Heart left ventricle (tissue), 16 donors: ENCODE data around the gene FAM240A. TPM values are rescaled to one million over a fixed set of nuclear protein-coding genes. Genes with fewer than 3 reads are reported as not detected.

Experiments
- ATAC-seq, 4 donors: fragments of 200-7000 bp; cut with Tn5 transposase; one replicate each; pipeline ENCODE4 v1.9.1; 2020 to 2022; ENCODE audit warnings: moderate library complexity in 4 of 4, mild to moderate bottlenecking in 3 of 4, moderate number of reproducible peaks in 1 of 4
- DNase-seq, 5 donors: peaks; one replicate each; pipeline ENCODE4 v3.0.0-alpha.2; 2020
- H3K27ac ChIP-seq, 12 donors: fragments of 200-600 bp; sonication (generic) in 4 of 12; one replicate each; pipeline versions ENCODE4 v1.5.0 to v1.8.0; 2016 to 2022; ENCODE audit warnings: mild to moderate bottlenecking in 2 of 12
- H3K27me3 ChIP-seq, 9 donors: fragments of 200-600 bp; sonication (generic) in 2 of 9; one replicate each; pipeline versions ENCODE4 v1.5.1 to v1.8.0; 2016 to 2022; ENCODE audit warnings: mild to moderate bottlenecking in 3 of 9
- H3K36me3 ChIP-seq, 9 donors: fragments of 200-600 bp; sonication (generic) in 2 of 9; one replicate each; pipeline versions ENCODE4 v1.5.0 to v1.8.0; 2018 to 2022; ENCODE audit warnings: mild to moderate bottlenecking in 2 of 9
- H3K4me1 ChIP-seq, 12 donors: fragments of 200-600 bp; sonication (generic) in 4 of 12; one replicate each; pipeline versions ENCODE4 v1.5.0 to v1.8.0; 2016 to 2022; ENCODE audit warnings: mild to moderate bottlenecking in 3 of 12
- H3K4me3 ChIP-seq, 12 donors: fragments of 200-600 bp; sonication (generic) in 4 of 12; one replicate each; pipeline versions ENCODE4 v1.5.0 to v1.8.0; 2017 to 2022; ENCODE audit warnings: mild to moderate bottlenecking in 9 of 12, moderate library complexity in 4 of 12
- H3K9me3 ChIP-seq, 12 donors: fragments of 200-600 bp; sonication (generic) in 4 of 12; one replicate each; pipeline versions ENCODE4 v1.5.0 to v1.8.0; 2016 to 2022; ENCODE audit warnings: mild to moderate bottlenecking in 1 of 12
- CTCF ChIP-seq, 12 donors: fragments of 200-600 bp; sonication (generic) in 4 of 12; IDR thresholded peaks; one replicate each; pipeline versions ENCODE4 v1.5.0 to v1.8.0; 2018 to 2022; ENCODE audit warnings: antibody characterized with exemption in 12 of 12, mild to moderate bottlenecking in 5 of 12
- POLR2A ChIP-seq, 2 donors: fragments of 450-650 bp; IDR thresholded peaks; one replicate each; pipeline ENCODE4 v1.6.1; 2017; ENCODE audit warnings: antibody characterized with exemption in 2 of 2, mild to moderate bottlenecking in 2 of 2, moderate library complexity in 2 of 2
- WGBS, 4 donors: extraction: QIAGEN DNeasy Blood & Tissue Kit in 2 of 4; methylation state at CpG; one replicate each; pipeline versions ENCODE4 v1.1.5 to v1.1.7; 2013 to 2018; 5-methylcytosine and 5-hydroxymethylcytosine counted together
- intact Hi-C, 10 donors: fragments of 100-400 bp; cut with DNase I; formaldehyde crosslinking; loops; one replicate each; pipeline versions ENCODE4 v1.11.1 to v1.14.2; 2022
- polyA plus RNA-seq, 2 donors: library from polyadenylated mRNA; stranded (reverse); fragments of 200-250 nt; gene quantifications; one replicate each; pipeline ENCODE4 v1.2.3, GENCODE V29; 2013
- total RNA-seq, 9 donors: library from RNA; depleted of rRNA in 2 of 9; stranded (reverse); fragments of >200 nt in 2 of 9; fragmentation: NEBNext Ultra II Directional in 3 of 9; extraction: Animal tissue kit (Norgen Biotek cat#: 25700) in 3 of 9; gene quantifications; one replicate each; pipeline versions ENCODE4 v1.1.0 to v1.2.4, GENCODE V29; 2016 to 2023
- donor health status: ischemic (EF 13 %, LVEDD 7.1; RV severe dilation, severe dysfunction).
- donor health status: healthy with polysubstance abuse.
- donor health status: DM: no; HTN: yes; CAD: no.
- donor health status: DM: no; HTN: no; CAD: no.
- donor health status: ischemic (EF 25% LVEDD 6.9; RV normal size, moderate dysfunction).
- donor health status: ischemic (EF 25% LVEDD 5.7; RV mildly dilated, moderate dysfunction).
- donor health status: healthy.
- donor health status: DM: yes; HTN: yes; CAD: no.
- donor health status: ischemic (EF 35%, LVEDD 5.7; RV mildly dilated, moderate dysfunction).
- donor health status: nonischemic (EF 11% LVEDD 7.7; RV severe dilation, severe dysfunction).
- donor health status: DM: yes; HTN: yes; CAD: no.
- donor health status: PGD.
- donor health status: ischemic (EF 29% LVEDD 5.4; RV normal size, mild dysfunction).
- donor health status: nonischemic (EF 23%, LVEDD 6.1; RV moderate dilation, normal function).

Gene FAM240A
- total and polyA plus RNA-seq, 11 donors = not detected

GRCh38 chr3:46669191-46669999 is 57.1 kb downstream of the FAM240A start:
- no peaks in the 10 kb centered on the region for H3K27me3 ChIP-seq
- ATAC-seq = no peak
- TF ChIP-seq CTCF (IDR thresholded peaks at IDR 0.05) (no peak), POLR2A (IDR thresholded peaks at IDR 0.05) (no peak)
- intact Hi-C loops = loop anchor here in 1 of 10 donors (5.0 to 10.0 kb wide), 2 partner anchors 105 to 193 kb away; partner anchors contain the start of genes LRRC2 and MYL3
- H3K27ac ChIP-seq = peak overlapping the region in 2 of 12 donors; percentile 30 to 90
- H3K9me3 ChIP-seq = no peaks in the 10 kb centered on the region
- WGBS, 4 donors = 64 to 78% (median 67%) methylated on average over 5 to 9 of the region's 9 CpGs
- peaks cover 0 to 37% (median 21%) of the 10 kb centered on the region in 12 donors for H3K4me1 ChIP-seq
- H3K4me3 ChIP-seq = no peak overlapping the region
- DNase-seq = peak; percentile 3 to 60 (median 22)
- peaks cover 0 to 41% (median 24%) of the 10 kb centered on the region in 9 donors for H3K36me3 ChIP-seq

GRCh38 chr3:46670000-46670890 is 57.9 kb downstream of the FAM240A start:
- 83 to 93% (median 89%) methylated on average over 17 of the region's 17 CpGs for WGBS, 4 donors
- H3K4me1 ChIP-seq = peaks cover 0 to 33% (median 19%) of the 10 kb centered on the region in 12 donors
- peaks cover 0 to 48% (median 31%) of the 10 kb centered on the region in 9 donors for H3K36me3 ChIP-seq
- TF ChIP-seq POLR2A (IDR thresholded peaks at IDR 0.05) (no peak), CTCF (IDR thresholded peaks at IDR 0.05) (no peak)
- intact Hi-C loops = loop anchor here in 1 of 10 donors (5.0 to 10.0 kb wide), 2 partner anchors 105 to 192 kb away; partner anchors contain the start of genes LRRC2 and MYL3
- ATAC-seq (no peak), DNase-seq (peak in 4 of 5 donors; percentile 4 to 24 (median 20))
- peak overlapping the region in 1 of 12 donors; percentile 90 for H3K27ac ChIP-seq
- H3K9me3 ChIP-seq = no peaks in the 10 kb centered on the region
- no peak overlapping the region for H3K4me3 ChIP-seq
- H3K27me3 ChIP-seq = no peaks in the 10 kb centered on the region

- Histone ChIP-seq H3K27me3 (no peaks in the 10 kb centered on the region), H3K4me1 (peaks cover 0 to 29% (median 11%) of the 10 kb centered on the region in 12 donors), H3K27ac (no peak overlapping the region), H3K36me3 (peaks cover 0 to 55% (median 36%) of the 10 kb centered on the region in 9 donors), H3K4me3 (no peak overlapping the region), H3K9me3 (no peaks in the 10 kb centered on the region)
- intact Hi-C loops = no loop called here
- TF ChIP-seq POLR2A (IDR thresholded peaks at IDR 0.05) = no peak
- TF ChIP-seq CTCF (IDR thresholded peaks at IDR 0.05) = no peak
- WGBS, 4 donors = 90 to 100% (median 97%) methylated on average over 2 to 4 of the region's 4 CpGs
- no peak for ATAC-seq
- peak in 3 of 5 donors; percentile 17 to 53 (median 20) for DNase-seq
These were observed 58.6 kb downstream of the FAM240A start for GRCh38 chr3:46670891-46671427.
